Measurements from ENCODE around the gene PLXNC1. TPM values are rescaled to one million over a fixed set of nuclear protein-coding genes. Genes with fewer than 3 reads are reported as not detected.

Gene PLXNC1
- polyA plus RNA-seq, 1 of the 3 experiments (the other 2 are of a cell fraction), result 0.23 TPM

DNA sequence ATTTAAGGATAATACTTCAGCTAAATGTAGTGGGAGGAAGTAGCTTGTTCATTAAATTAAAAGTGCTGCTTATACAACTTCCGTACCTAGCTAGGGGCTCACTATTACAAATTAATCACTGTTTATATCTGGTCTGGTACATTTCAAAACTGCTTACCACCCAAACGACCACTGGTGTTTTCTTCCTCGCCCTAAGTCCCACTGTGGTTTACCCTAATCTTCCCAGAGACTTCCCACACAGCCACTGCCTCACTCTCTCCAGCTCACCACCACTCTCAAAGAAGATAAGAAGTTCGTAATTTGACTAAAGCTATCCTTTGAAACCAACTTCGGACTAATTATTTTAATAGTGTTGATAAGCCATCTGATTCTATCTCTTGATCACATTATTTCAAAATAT is 62.6 kb downstream of the PLXNC1 start:
- H3K36me3 ChIP-seq (replicated peaks in 1 of 2; ENCODE audit: control insufficient read depth in 1 of 2, insufficient read depth in 2 of 2, low read length in 1 of 2), result no peaks in the 10 kb centered on the region
- TF ChIP-seq SIN3A (IDR thresholded peaks at IDR 0.05; ENCODE audit: borderline replicate concordance, low read depth, low read length) (no peak), IRF3 (IDR thresholded peaks at IDR 0.05; ENCODE audit: low read depth, low read length) (no peak), JUND (IDR thresholded peaks at IDR 0.05) (no peak), FOXM1 (IDR thresholded peaks at IDR 0.05; ENCODE audit: low read depth) (no peak), USF2 (IDR thresholded peaks at IDR 0.05; ENCODE audit: borderline replicate concordance, low read depth, low read length) (no peak), GATA2 (CRISPR knock-in tag; IDR thresholded peaks at IDR 0.05) (no peak), TAF1 (IDR thresholded peaks at IDR 0.05; ENCODE audit: borderline replicate concordance, low read depth, low read length) (no peak), GABPA (IDR thresholded peaks at IDR 0.05; ENCODE audit: low read depth) (no peak)
- TF ChIP-seq, protein P1, sequence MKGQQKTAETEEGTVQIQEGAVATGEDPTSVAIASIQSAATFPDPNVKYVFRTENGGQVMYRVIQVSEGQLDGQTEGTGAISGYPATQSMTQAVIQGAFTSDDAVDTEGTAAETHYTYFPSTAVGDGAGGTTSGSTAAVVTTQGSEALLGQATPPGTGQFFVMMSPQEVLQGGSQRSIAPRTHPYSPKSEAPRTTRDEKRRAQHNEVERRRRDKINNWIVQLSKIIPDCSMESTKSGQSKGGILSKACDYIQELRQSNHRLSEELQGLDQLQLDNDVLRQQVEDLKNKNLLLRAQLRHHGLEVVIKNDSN (IDR thresholded peaks at IDR 0.05; ENCODE audit: borderline replicate concordance, low read depth), result no peak
- TF ChIP-seq, protein P2, sequence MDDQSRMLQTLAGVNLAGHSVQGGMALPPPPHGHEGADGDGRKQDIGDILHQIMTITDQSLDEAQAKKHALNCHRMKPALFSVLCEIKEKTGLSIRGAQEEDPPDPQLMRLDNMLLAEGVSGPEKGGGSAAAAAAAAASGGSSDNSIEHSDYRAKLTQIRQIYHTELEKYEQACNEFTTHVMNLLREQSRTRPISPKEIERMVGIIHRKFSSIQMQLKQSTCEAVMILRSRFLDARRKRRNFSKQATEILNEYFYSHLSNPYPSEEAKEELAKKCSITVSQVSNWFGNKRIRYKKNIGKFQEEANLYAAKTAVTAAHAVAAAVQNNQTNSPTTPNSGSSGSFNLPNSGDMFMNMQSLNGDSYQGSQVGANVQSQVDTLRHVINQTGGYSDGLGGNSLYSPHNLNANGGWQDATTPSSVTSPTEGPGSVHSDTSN (IDR thresholded peaks at IDR 0.05), result no peak
- H3K27me3 ChIP-seq (ENCODE audit: insufficient read depth), result no peaks in the 10 kb centered on the region
- H3K9me2 ChIP-seq, result no peaks in the 10 kb centered on the region
- H3K4me2 ChIP-seq, result no peak overlapping the region
- WGBS (ENCODE audit: low lambda C conversion rate), result 52% methylated on average over 5 of the region's 5 CpGs
- no peak overlapping the region for H3K9ac ChIP-seq
- no peak for DNase-seq
- no peak overlapping the region for H3K27ac ChIP-seq (ENCODE audit: low read depth in 2 of 2, low read length in 1 of 2)
- no peaks in the 10 kb centered on the region; a peak in 2 of 4 replicates for H3K4me1 ChIP-seq (ENCODE audit: control insufficient read depth in 1 of 2, insufficient read depth in 2 of 2, low read depth in 1 of 2, low read length in 1 of 2)
- POLR2A ChIA-PET, result no interaction called here
- no peaks in the 10 kb centered on the region for H3K79me2 ChIP-seq (ENCODE audit: insufficient read depth)
- no peaks in the 10 kb centered on the region for H3F3A ChIP-seq (replicated peaks; ENCODE audit: insufficient read depth)
- CTCF ChIA-PET, result interaction anchor here (0.9 kb wide), 1 partner anchor 10 kb away, joined by 3 read pairs; no protein-coding TSS in a partner anchor
- no peaks in the 10 kb centered on the region for H4K20me1 ChIP-seq (ENCODE audit: insufficient read depth)
- H3K9me3 ChIP-seq, result no peaks in the 10 kb centered on the region
- no peak overlapping the region for H3K4me3 ChIP-seq (ENCODE audit: low read depth in 2 of 2, low read length in 1 of 2)
- H2AFZ ChIP-seq (ENCODE audit: low read depth), result no peak overlapping the region

DNA sequence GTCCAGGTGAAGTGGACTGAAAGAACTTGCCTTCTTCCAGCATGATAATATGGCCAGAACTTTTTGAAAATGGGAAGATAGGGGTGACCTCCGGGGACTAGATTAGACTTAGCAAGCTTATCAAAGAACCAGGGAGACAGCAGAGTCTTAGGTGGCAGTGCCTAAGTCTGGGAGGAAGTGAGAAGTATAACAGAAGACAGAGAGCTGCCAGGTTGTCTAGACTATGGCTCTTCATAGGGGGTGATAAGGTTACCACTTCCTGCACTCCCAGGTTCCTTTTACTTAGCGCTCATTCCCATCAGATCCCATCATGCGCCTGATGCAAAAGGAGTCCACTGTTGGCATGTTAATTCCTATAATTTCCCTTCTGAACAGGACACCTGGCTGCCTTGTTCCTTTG is 69.9 kb downstream of the PLXNC1 start:
- WGBS (ENCODE audit: low lambda C conversion rate), result 87% methylated on average over 3 of the region's 3 CpGs
- Histone ChIP-seq H3K9me2 (no peaks in the 10 kb centered on the region), H3K4me2 (no peak overlapping the region), H3K9ac (no peak overlapping the region), H3K27ac (ENCODE audit: low read depth in 2 of 2, low read length in 1 of 2) (no peak overlapping the region), H3K79me2 (ENCODE audit: insufficient read depth) (no peaks in the 10 kb centered on the region), H3K4me1 (ENCODE audit: control insufficient read depth in 1 of 2, insufficient read depth in 2 of 2, low read depth in 1 of 2, low read length in 1 of 2) (no peaks in the 10 kb centered on the region; a peak in 1 of 4 replicates), H3K4me3 (ENCODE audit: low read depth in 2 of 2, low read length in 1 of 2) (no peak overlapping the region), H4K20me1 (ENCODE audit: insufficient read depth) (no peaks in the 10 kb centered on the region), H3K9me3 (no peaks in the 10 kb centered on the region), H3K27me3 (ENCODE audit: insufficient read depth) (no peaks in the 10 kb centered on the region), H2AFZ (ENCODE audit: low read depth) (no peak overlapping the region), H3K36me3 (replicated peaks in 1 of 2; ENCODE audit: control insufficient read depth in 1 of 2, insufficient read depth in 2 of 2, low read length in 1 of 2) (no peaks in the 10 kb centered on the region), H3F3A (replicated peaks; ENCODE audit: insufficient read depth) (no peaks in the 10 kb centered on the region)
- no peak for DNase-seq
- CTCF ChIA-PET, result interaction anchor here (0.8 kb wide), 1 partner anchor 8 kb away, joined by 5 read pairs; no protein-coding TSS in a partner anchor
- POLR2A ChIA-PET, result no interaction called here
- TF ChIP-seq, protein P1 (IDR thresholded peaks at IDR 0.05; ENCODE audit: borderline replicate concordance, low read depth), result no peak
- TF ChIP-seq SIN3A (IDR thresholded peaks at IDR 0.05; ENCODE audit: borderline replicate concordance, low read depth, low read length), result no peak
- TF ChIP-seq MEF2A (IDR thresholded peaks at IDR 0.05; ENCODE audit: borderline replicate concordance, low read depth), result no peak
- no peak for TF ChIP-seq SMC3 (IDR thresholded peaks at IDR 0.05; ENCODE audit: low read depth, low read length)
- TF ChIP-seq EP300 (IDR thresholded peaks at IDR 0.05; ENCODE audit: borderline replicate concordance in 1 of 2, low read depth in 1 of 2, low read length in 1 of 2), result no peak
- TF ChIP-seq FOXJ3 (CRISPR knock-in tag; IDR thresholded peaks at IDR 0.05), result no peak
- TF ChIP-seq RXRA (IDR thresholded peaks at IDR 0.05; ENCODE audit: borderline replicate concordance, low read depth), result no peak
- TF ChIP-seq ELF1 (IDR thresholded peaks at IDR 0.05), result no peak
- no peak for TF ChIP-seq FOXM1 (IDR thresholded peaks at IDR 0.05; ENCODE audit: low read depth)
- no peak for TF ChIP-seq ZBTB33 (IDR thresholded peaks at IDR 0.05; ENCODE audit: borderline replicate concordance, low read depth)
- TF ChIP-seq POLR2AphosphoS5 (IDR thresholded peaks at IDR 0.05; ENCODE audit: low read depth, low read length), result no peak
- no peak for TF ChIP-seq RAD21 (IDR thresholded peaks at IDR 0.05; ENCODE audit: low read length)
- no peak for TF ChIP-seq MAX (IDR thresholded peaks at IDR 0.05; ENCODE audit: low read depth)
- TF ChIP-seq RFX5 (IDR thresholded peaks at IDR 0.05; ENCODE audit: low read length), result no peak
- TF ChIP-seq JUND (IDR thresholded peaks at IDR 0.05), result no peak
- TF ChIP-seq NRF1 (IDR thresholded peaks at IDR 0.05; ENCODE audit: low read depth, low read length), result no peak

All from SK-N-SH (cell line).